Activated T-cell treated with anti-CD3 and anti-CD28 coated beads, Interleukin-2, amount 50 U/mL, for 24 hours (primary cell): ENCODE data around the gene MYO7A.
A peak's percentile ranks its signal among the peaks of the same experiment; 100 is the strongest.

ENCODE experiments used
- DNase-seq: peaks from one replicate; pipeline ENCODE4 v3.0.0-alpha.2; 2020
- H3K27ac Mint-ChIP-seq: 2 replicates; pipeline ENCODE4 v1.8.0; 2020; ENCODE audit warnings: mild to moderate bottlenecking, mixed read lengths
- H3K27me3 Mint-ChIP-seq: 2 replicates; pipeline ENCODE4 v1.8.0; 2020; ENCODE audit warnings: mixed read lengths
- H3K36me3 Mint-ChIP-seq: 2 replicates; pipeline ENCODE4 v1.8.0; 2020; ENCODE audit warnings: low read depth, mixed read lengths
- H3K4me1 Mint-ChIP-seq: 2 replicates; pipeline ENCODE4 v1.8.0; 2020; ENCODE audit warnings: low read depth, mixed read lengths
- H3K4me3 Mint-ChIP-seq: 2 replicates; pipeline ENCODE4 v1.8.0; 2020; ENCODE audit warnings: mild to moderate bottlenecking, moderate library complexity, mixed read lengths
- H3K9me3 Mint-ChIP-seq: 2 replicates; pipeline ENCODE4 v1.8.0; 2020; ENCODE audit warnings: mixed read lengths

MYO7A gene

DNA sequence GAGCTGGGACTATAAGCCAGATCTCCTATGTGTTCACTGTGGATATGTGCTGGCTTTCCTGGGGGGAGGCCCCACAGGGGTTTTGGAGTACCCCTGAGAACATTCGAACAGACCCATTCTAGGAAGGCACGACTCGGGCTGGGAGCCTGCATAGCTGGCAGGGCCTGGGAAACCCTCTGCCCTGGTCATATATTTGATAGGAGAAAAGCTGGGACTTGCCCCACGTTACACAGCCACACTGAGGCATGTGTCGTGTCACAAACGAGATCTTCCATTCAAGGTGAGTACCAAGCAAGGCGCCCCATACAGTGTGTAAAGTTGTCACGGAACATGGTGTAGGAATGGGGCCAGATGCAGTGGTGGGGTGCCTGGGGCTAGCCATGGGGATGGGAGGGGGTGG lies 11.2 kb downstream of the MYO7A start:
- no peaks in the 10 kb centered on the region for H3K9me3 Mint-ChIP-seq
- no peak for DNase-seq
- H3K27me3 Mint-ChIP-seq = peaks cover 27% of the 10 kb centered on the region
- no peak overlapping the region for H3K4me3 Mint-ChIP-seq
- H3K27ac Mint-ChIP-seq = no peak overlapping the region
- H3K4me1 Mint-ChIP-seq = peaks cover 28% of the 10 kb centered on the region
- no peaks in the 10 kb centered on the region for H3K36me3 Mint-ChIP-seq

DNA sequence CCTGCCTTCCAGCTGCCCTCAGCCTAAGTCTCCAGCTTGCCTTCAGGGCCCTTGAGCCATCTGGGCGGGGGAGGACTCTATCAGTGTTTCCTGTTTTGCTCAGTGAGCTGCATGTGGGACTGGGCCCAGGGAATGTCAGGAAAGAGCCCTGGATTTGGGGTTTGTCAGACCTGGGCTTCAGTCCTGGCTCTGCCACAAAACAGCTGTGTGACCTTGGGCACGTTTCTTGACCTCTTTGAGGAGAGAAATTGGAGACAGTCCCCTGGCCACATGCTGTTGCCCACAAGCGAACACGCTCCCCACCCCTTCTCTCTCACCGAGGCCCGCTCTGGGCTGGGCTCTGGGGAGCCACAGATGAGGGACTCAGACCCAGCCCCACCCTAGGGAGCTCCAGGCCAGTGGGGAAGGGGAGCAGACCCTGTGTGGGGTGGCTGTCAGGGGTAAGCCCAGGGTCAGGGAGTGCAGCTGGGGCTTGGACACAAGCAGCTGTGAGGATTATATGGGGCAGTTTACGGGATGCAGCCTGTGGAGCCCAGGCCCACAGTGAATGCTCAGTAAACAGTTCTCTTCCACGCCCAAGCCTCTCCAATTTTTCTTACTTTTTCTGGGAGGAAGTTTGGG lies 12.3 kb downstream of the MYO7A start:
- DNase-seq = no peak
- Mint-ChIP-seq H3K36me3 (no peaks in the 10 kb centered on the region), H3K27me3 (peaks cover 27% of the 10 kb centered on the region), H3K4me3 (no peak overlapping the region), H3K4me1 (peaks cover 26% of the 10 kb centered on the region), H3K9me3 (no peaks in the 10 kb centered on the region), H3K27ac (no peak overlapping the region)

DNA sequence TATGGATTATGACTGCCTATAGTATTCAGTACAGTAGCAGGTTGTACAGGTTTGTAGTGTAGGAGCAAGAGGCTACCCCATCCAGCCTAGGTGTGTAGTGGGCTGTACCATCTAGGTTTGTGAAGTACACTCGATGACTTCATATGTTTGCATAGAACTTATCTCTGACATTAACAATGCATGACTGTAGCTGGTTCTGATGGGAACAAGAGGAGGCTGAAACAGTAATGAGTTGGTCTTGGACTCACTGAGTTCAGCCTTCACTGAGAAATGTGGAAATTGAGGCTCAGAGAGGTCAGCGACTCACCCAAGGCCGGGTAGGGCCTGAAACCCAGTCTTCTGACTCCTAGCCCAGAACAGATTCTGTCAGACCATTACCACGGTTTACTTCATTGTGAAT lies 13.0 kb downstream of the MYO7A start:
- no peak overlapping the region for H3K27ac Mint-ChIP-seq

DNA sequence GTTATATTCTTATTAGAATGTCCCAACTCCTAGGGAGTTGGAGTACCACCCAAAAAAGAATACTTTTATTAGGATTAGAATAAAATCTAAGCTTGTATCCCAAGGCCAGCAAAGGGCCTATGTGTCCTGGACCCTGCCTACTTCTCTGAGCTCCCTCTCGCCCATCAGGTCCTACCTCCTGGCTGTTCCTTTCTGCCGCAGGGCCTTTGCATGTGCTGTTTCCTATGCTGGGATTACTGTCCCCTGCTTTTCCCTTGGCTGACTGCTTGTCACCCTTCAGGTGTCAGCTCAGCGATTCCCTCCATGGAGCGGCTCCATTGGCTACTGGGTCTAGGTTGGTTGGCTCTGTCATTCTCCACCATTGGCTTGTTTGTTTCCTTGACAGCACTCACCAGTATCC lies 13.4 kb downstream of the MYO7A start:
- Mint-ChIP-seq H3K27ac (no peak overlapping the region), H3K36me3 (no peaks in the 10 kb centered on the region), H3K27me3 (peaks cover 26% of the 10 kb centered on the region), H3K4me3 (no peak overlapping the region), H3K9me3 (no peaks in the 10 kb centered on the region), H3K4me1 (peaks cover 17% of the 10 kb centered on the region)
- DNase-seq = no peak

More for the DNA sequence above, 13.0 kb downstream of the MYO7A start:
- Mint-ChIP-seq H3K4me1 (peaks cover 21% of the 10 kb centered on the region), H3K27me3 (peaks cover 27% of the 10 kb centered on the region), H3K9me3 (no peaks in the 10 kb centered on the region), H3K36me3 (no peaks in the 10 kb centered on the region), H3K4me3 (no peak overlapping the region)
- no peak for DNase-seq

DNA sequence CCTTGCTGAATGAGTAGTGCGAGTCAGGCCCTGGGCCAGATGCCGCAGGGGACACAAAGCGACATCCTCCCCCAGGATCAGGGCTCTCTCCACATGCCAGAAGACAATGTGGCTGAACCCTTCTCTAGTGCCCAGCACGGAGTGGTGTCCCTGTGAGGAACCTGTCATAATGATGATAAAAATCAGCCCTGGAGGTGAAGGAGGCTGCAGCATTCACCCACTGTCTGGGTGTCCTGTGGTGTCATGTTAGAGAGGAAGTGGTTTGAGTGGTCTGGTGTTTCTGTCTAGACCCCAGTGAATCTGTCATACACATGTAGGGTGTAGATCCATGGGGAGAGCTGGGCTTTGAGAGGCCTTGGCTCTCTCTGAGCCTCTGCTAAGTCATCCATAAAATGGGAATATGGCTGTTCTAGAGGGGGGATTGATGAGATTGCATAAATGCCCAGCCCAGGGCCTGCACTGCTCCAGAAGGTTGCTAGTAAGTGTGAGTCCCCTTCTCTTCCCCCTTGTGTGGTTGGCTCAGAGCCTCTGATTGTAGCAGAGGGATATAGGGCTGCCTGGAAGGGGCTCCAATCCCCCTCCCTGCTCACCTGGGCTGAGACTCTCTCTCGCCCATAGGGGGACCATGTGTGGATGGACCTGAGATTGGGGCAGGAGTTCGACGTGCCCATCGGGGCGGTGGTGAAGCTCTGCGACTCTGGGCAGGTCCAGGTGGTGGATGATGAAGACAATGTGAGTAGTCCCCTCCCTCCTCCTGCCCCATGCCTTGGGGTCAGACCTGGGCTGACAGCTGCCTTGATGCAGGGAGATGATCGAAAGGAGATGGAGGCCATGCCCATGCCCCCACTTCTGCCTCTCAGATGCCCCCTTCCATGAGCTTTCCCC lies 14.3 kb downstream of the MYO7A start:
- peaks cover 17% of the 10 kb centered on the region for H3K27me3 Mint-ChIP-seq
- DNase-seq = no peak
- H3K9me3 Mint-ChIP-seq = no peaks in the 10 kb centered on the region
- no peak overlapping the region for H3K27ac Mint-ChIP-seq
- H3K4me1 Mint-ChIP-seq = peaks cover 21% of the 10 kb centered on the region
- H3K36me3 Mint-ChIP-seq = no peaks in the 10 kb centered on the region
- no peak overlapping the region for H3K4me3 Mint-ChIP-seq

DNA sequence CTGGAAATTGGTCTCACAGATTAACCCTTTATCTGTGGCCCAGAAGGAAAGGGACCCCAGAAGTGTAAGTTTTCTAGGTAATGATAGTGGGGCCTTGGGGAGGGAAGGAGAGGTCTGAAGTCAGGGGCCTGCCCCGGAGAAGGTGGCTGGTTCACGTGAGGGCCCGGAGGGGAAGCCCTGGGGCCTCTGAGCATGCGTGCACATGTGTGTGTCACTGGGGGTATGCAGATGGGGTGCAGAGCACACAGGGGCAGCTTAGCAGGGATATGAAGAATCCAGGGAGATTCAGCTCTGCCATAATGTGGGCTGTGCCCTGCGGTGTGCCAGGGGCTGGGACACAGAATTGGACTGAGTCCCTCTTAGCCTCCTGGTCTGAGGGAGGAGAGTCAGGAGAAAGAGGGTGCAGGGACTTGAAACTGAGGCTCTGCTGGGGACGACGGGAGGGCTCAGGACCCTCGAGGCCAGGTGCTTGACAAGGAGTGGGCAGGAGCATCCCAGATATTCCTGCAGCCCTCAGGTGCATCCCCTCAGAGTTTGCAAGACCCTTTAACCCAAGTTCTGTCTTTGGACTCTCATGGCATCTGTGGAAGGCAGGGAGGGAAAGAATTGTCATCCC lies 15.5 kb downstream of the MYO7A start:
- Mint-ChIP-seq H3K4me1 (peaks cover 31% of the 10 kb centered on the region), H3K36me3 (no peaks in the 10 kb centered on the region), H3K4me3 (no peak overlapping the region), H3K27me3 (peaks cover 11% of the 10 kb centered on the region), H3K27ac (no peak overlapping the region), H3K9me3 (no peaks in the 10 kb centered on the region)
- DNase-seq = no peak

DNA sequence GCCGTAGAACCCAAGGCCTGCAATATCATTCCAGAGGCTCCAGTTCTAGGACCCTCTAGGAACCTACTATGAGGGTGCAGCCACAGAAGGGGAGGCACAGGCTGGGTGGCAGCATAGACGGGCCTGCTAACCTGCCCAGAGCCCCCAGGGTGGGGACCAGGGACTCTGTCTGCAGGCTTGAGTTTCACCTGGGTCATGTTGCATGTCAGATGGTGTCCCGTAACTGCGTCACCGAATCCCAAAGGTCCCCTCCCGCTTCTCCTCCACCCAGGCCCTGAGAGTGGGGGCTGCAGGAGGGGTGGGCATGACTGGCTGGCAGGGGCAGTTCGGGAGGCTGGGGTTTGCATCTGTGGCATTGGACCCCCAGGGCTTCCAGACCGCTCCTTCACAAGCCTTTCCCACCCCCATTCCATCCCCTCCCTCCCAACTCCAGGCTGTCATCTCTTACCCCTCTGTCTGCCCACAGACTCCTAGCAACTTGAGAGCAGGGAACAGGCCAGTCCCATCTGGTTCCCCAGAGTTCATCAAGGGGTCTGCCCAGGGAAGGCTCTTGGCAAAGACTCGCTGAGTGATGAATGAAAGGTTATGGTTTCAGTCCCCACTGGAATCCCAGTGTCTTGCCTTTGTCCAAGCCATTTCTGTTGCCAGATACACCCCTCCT lies 16.3 kb downstream of the MYO7A start:
- Mint-ChIP-seq H3K27ac (no peak overlapping the region), H3K27me3 (peaks cover 3% of the 10 kb centered on the region), H3K4me3 (no peak overlapping the region), H3K9me3 (no peaks in the 10 kb centered on the region), H3K36me3 (no peaks in the 10 kb centered on the region), H3K4me1 (peaks cover 33% of the 10 kb centered on the region)
- no peak for DNase-seq

DNA sequence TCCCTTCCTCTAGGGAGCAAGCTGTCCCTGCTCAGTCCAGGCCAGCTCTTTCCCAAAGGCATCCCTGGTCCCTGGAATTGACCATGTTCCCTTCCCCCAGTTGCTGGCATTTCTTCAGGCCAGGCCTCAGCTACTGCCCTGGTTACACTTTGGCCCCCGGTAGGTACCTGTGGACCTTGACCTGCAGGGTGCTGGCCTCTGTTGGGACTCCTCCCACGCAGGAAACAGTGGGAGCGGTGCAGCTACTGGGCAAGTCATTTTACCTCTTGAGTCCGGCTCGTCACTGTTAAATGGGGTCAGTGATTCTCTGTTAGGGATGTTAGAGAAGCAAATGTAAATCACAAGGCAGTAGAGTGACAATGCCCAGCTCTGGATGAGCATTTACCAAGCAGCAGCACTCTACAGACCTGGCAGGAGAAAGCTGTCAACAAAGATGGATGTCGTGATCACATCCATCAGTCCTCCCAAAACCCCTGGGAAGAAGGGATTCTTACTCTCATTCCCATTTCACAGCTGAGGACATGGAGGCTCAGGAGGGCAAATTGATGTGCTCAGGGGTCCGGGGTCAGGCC lies 16.9 kb downstream of the MYO7A start:
- no peak overlapping the region for H3K4me3 Mint-ChIP-seq
- H3K9me3 Mint-ChIP-seq = no peaks in the 10 kb centered on the region
- H3K27me3 Mint-ChIP-seq = no peaks in the 10 kb centered on the region
- no peak for DNase-seq
- H3K36me3 Mint-ChIP-seq = no peaks in the 10 kb centered on the region
- H3K27ac Mint-ChIP-seq = no peak overlapping the region
- peaks cover 33% of the 10 kb centered on the region for H3K4me1 Mint-ChIP-seq

DNA sequence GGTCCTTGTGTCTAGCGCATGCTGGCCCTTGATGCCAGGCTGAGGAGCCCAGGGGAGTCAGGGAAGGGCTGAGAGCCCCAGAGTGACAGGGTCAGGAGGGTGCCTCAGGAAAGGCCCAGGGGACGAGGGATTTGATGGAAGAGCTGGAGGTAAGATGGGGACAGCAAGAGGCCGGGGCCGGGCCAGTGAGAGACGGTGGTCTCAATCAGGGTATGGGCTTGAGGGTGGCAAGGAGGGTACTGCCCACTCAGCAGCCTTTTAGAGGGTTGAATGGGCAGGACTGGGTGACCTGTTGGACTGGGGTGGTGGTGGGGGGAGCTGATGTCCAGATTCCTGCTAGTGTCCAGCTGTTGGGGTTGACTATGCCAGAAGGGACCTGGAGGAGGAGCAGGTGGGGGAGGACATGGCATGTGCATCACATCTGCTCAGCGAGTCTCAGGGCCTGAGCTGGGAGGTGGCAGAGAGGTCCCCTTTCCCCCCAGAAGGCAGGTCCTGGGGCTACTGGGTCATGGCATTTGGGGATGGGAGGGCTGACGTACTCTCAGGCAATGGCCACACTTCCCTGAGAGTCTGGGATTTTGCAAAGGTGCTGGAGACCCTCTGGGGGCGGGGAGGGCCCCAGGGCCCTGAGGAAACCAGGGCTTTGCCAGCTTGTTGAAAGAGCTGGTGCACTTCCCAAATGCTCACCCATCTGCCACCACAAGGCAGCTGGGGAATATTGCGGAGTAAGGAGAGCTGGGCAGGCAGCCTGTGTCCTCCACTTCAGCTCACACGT lies 18.4 kb downstream of the MYO7A start:
- DNase-seq = no peak
- Mint-ChIP-seq H3K27ac (no peak overlapping the region), H3K4me3 (no peak overlapping the region), H3K4me1 (peaks cover 35% of the 10 kb centered on the region), H3K27me3 (no peaks in the 10 kb centered on the region), H3K36me3 (no peaks in the 10 kb centered on the region), H3K9me3 (no peaks in the 10 kb centered on the region)

DNA sequence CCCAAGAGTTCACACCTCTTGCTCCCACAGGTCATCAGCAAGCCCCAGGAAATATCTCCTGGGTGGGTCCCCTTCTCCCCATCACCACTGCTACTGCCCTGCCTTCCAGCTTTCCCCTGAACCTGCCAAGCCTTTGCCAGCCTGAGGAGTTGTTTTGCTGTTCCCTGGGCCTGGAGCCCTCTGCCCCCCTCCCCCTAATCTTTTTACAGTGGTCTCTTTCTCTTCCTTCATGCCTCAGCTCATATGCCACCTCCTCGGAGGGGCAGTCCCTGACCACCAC lies 18.9 kb downstream of the MYO7A start:
- Mint-ChIP-seq H3K36me3 (no peaks in the 10 kb centered on the region), H3K27ac (no peak overlapping the region), H3K9me3 (no peaks in the 10 kb centered on the region), H3K4me3 (no peak overlapping the region), H3K4me1 (peaks cover 37% of the 10 kb centered on the region), H3K27me3 (no peaks in the 10 kb centered on the region)
- DNase-seq = no peak

DNA sequence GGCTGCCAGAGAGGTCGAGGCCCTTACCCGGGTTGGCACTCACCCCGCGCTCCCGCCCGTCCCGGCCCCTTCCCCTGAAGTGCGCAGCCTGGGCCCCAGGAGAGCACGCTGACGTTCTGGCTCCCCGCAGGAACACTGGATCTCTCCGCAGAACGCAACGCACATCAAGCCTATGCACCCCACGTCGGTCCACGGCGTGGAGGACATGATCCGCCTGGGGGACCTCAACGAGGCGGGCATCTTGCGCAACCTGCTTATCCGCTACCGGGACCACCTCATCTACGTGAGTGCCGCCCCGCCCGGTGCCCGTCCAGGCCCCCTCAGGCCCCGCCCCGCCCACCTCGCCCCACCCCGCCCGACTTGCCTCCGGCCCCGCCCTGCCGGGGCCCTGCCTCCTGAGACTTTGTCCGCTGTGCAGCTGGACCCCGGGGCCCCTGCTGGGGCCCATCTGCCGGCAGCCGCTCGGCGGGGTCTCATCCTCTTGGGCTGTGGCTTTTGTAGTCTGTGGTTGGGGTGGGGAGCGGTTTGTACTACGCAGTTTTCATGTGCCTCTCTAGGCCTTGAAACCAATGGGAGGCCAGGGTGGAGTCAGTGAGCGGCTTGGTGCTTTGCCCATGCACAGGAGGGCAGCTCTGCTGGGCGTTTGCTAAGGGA lies 19.7 kb downstream of the MYO7A start:
- Mint-ChIP-seq H3K4me3 (peak overlapping the region; percentile 57), H3K4me1 (peaks cover 38% of the 10 kb centered on the region), H3K36me3 (no peaks in the 10 kb centered on the region), H3K27me3 (no peaks in the 10 kb centered on the region), H3K9me3 (no peaks in the 10 kb centered on the region), H3K27ac (no peak overlapping the region)
- peak; percentile 55 for DNase-seq

DNA sequence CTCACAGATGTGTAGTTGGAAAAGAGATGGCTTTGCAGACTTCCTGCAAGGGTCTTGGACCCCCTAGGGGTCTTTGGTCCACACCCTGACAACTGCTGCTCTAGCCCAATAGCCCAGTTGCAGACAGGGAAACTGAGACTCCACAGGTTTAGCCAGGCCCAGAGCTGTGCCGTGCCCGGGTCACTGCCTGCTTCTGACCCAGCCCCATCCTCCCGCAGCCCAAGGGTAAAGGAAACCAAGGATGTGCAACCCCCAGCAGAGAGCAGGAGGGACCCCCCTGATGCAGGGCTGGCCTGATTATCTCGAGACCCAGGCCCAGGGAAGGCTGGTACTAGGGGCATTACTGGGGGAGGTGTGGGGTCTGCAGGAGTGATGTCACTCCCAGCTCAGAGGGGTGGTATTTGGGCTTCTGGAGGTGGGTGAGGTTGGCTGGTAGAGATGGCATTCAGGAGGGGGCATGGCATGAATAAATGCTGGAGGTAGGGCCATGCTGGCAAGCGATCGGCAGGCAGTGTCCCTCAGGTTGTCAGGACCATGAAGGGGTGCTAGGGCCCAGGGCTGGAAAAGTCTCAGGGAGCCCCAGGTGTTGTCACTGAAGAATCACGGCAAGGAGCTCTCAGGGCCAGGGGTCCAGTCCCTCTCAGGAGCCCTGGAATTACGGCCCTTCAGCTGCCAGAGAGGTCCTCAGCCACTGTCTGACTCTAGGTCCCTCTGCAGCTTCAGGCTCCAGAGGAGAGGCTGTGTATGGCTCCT lies 21.1 kb downstream of the MYO7A start:
- DNase-seq = no peak
- no peak overlapping the region for H3K27ac Mint-ChIP-seq
- H3K27me3 Mint-ChIP-seq = no peaks in the 10 kb centered on the region
- H3K9me3 Mint-ChIP-seq = no peaks in the 10 kb centered on the region
- H3K4me1 Mint-ChIP-seq = peaks cover 42% of the 10 kb centered on the region
- no peaks in the 10 kb centered on the region for H3K36me3 Mint-ChIP-seq
- no peak overlapping the region for H3K4me3 Mint-ChIP-seq

DNA sequence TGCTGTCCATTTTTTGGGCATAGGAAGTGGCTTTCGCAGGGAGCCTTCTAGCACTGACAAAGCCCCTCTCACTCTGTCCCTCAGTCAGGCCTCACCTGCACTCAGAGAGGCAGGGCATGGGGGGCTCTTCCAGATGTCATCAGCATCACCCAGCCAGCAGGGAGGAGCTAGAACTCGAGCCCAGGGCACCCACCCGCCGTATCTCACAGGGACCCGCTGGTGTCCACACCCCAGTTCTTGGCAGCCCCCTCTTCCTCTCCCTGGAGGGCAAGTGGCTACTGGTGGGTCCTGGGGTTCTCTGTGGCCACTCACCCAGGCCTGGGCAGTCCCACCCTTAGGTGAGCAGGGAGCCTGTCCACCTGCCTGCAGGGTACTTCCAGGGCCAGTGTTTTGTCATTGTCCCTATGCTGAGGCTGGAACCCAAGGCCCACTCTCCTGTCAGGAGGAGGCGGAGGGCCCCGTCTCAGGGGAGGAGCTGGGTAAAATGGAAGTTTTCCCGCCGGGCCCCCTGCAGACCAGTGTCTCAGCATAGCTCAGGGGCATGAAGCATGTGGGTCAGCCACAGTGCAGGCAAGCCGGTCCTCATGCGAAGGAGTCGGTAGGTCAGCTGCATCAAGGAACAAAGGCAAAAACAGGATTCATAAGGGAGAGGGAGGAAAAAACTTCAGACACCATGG lies 21.8 kb downstream of the MYO7A start:
- DNase-seq = no peak
- H3K27me3 Mint-ChIP-seq = no peaks in the 10 kb centered on the region

More for the DNA sequence above, 21.8 kb downstream of the MYO7A start:
- Mint-ChIP-seq H3K36me3 (no peaks in the 10 kb centered on the region), H3K4me3 (no peak overlapping the region), H3K27ac (no peak overlapping the region), H3K9me3 (no peaks in the 10 kb centered on the region), H3K4me1 (peaks cover 42% of the 10 kb centered on the region)
